K562 (cell line): ENCODE results near the gene ENDOD1. TPM values are rescaled to one million over a fixed set of nuclear protein-coding genes. Genes with fewer than 3 reads are reported as not detected.

Experiments used
- ELF1 ChIP-seq: fragments of 200-800 bp; sonication (Bioruptor generic); IDR thresholded peaks from 2 replicates; pipeline ENCODE4 v1.6.1; 2016; ENCODE audit warnings: missing genetic modification characterization, missing compliant biosample characterization
- ESRRA ChIP-seq: fragments of 450-650 bp; IDR thresholded peaks from 2 replicates; pipeline ENCODE4 v1.6.1; 2014; ENCODE audit warnings: low read depth, mild to moderate bottlenecking, moderate library complexity, borderline replicate concordance
- GABPA ChIP-seq: fragments of 200-800 bp; sonication (Bioruptor generic); conservative IDR thresholded peaks from 2 replicates; pipeline ENCODE4 v1.6.1; 2016; ENCODE audit warnings: low read depth, missing genetic modification characterization, missing compliant biosample characterization
- PHF21A ChIP-seq: fragments of 450-650 bp; IDR thresholded peaks from 2 replicates; pipeline ENCODE4 v1.6.1; 2017; ENCODE audit warnings: low read depth, borderline replicate concordance
- PML ChIP-seq: IDR thresholded peaks from 2 replicates; pipeline ENCODE4 v1.6.1; 2012; ENCODE audit warnings: low read length, inconsistent platforms
- POLR2G ChIP-seq: fragments of 200-400 bp; formaldehyde crosslinking; IDR thresholded peaks from 2 replicates; pipeline ENCODE4 v1.6.1; 2017; ENCODE audit warnings: low read depth, mild to moderate bottlenecking, antibody characterized with exemption, low read length, moderate library complexity
- RBBP5 ChIP-seq: fragments of 200-600 bp; sonication (generic); IDR thresholded peaks from 2 replicates; pipeline ENCODE4 v1.6.1; 2012; ENCODE audit warnings: borderline replicate concordance, mild to moderate bottlenecking, low read length, control low read depth, inconsistent platforms; ENCODE audit not compliant: insufficient read depth, poor library complexity, severe bottlenecking
- RBM25 ChIP-seq: fragments of 200-400 bp; formaldehyde crosslinking; IDR thresholded peaks from 2 replicates; pipeline ENCODE4 v1.6.1; 2018; ENCODE audit warnings: low read length, low read depth, moderate library complexity; ENCODE audit not compliant: severe bottlenecking
- RBM34 ChIP-seq: fragments of 200-400 bp; formaldehyde crosslinking; IDR thresholded peaks from 2 replicates; pipeline ENCODE4 v1.6.1; 2018; ENCODE audit warnings: low read length, borderline replicate concordance; ENCODE audit not compliant: insufficient read depth
- SIX5 ChIP-seq, 2 experiments: IDR thresholded peaks; 2 replicates each; pipeline ENCODE4 v1.6.1; 2011; ENCODE audit warnings: low read length in 2 of 2, borderline replicate concordance in 1 of 2, low read depth in 1 of 2, mild to moderate bottlenecking in 1 of 2, moderate library complexity in 1 of 2; ENCODE audit not compliant: insufficient read depth in 1 of 2
- SREBF1 ChIP-seq: fragments of 150-350 bp; IDR thresholded peaks from 2 replicates; pipeline ENCODE4 v1.6.1; 2014; ENCODE audit warnings: antibody characterized with exemption, low read depth, low read length, borderline replicate concordance
- ZBED1 ChIP-seq: IDR thresholded peaks from 2 replicates; pipeline ENCODE4 v1.6.1; 2014
- ZNF184 ChIP-seq: sonication (generic); formaldehyde crosslinking; IDR thresholded peaks from 2 replicates; pipeline ENCODE4 v1.5.0; 2020; ENCODE audit warnings: missing genetic modification reagents
- polyA plus RNA-seq, 8 experiments: library from polyadenylated mRNA; depleted of rRNA in 4 of 8; stranded (reverse) in 5 of 8; unstranded in 3 of 8; fragments of >200 nt; fragmentation: Nextera tagmentation in 2 of 8; fragmentation: Illumina TruSeq in 1 of 8; extraction: Ambion mirVana in 2 of 8; extraction: Trizol in 1 of 8; gene quantifications; 2 replicates each; pipeline versions ENCODE4 v1.2.1 to v1.2.3, GENCODE V29; 2011 to 2014; ENCODE audit warnings: inconsistent platforms in 1 of 8, missing spikeins in 1 of 8
- total RNA-seq, 7 experiments: library from RNA; depleted of rRNA in 6 of 7; stranded (reverse); fragments of >200 nt in 6 of 7; fragmentation: Illumina TruSeq in 2 of 7; extraction: Trizol in 2 of 7; gene quantifications; 2 replicates each; pipeline versions ENCODE4 v1.2.1 to v1.2.3, GENCODE V29; 2011 to 2021; ENCODE audit warnings: low replicate concordance in 1 of 7
- TF ChIP-seq, protein P1 (sequence below): fragments of 250-450 bp; sonication (Bioruptor Pico); IDR thresholded peaks from 2 replicates; pipeline ENCODE4 v1.8.0; 2022; ENCODE audit warnings: moderate library complexity, mild to moderate bottlenecking, inconsistent platforms
- TF ChIP-seq, protein P2 (sequence below): fragments of 450-650 bp; IDR thresholded peaks from 2 replicates; pipeline ENCODE4 v1.6.1; 2017; ENCODE audit warnings: antibody characterized with exemption, mild to moderate bottlenecking
- TF ChIP-seq, protein P3 (sequence below): fragments of 450-650 bp; formaldehyde crosslinking; IDR thresholded peaks from 2 replicates; pipeline ENCODE4 v1.4.0; 2020; ENCODE audit warnings: mild to moderate bottlenecking, mixed read lengths
- TF ChIP-seq, protein P4 (sequence below): sonication (generic); formaldehyde crosslinking; IDR thresholded peaks from 2 replicates; pipeline ENCODE4 v1.8.1; 2023; ENCODE audit warnings: mild to moderate bottlenecking, missing genetic modification reagents

ENDOD1 gene
- total and polyA plus RNA-seq, 9 of the 15 experiments (the other 6 are each of a cell fraction or from before 2014, with no cell fraction given), result 4.2 to 11.8 (median 9.3) TPM

DNA sequence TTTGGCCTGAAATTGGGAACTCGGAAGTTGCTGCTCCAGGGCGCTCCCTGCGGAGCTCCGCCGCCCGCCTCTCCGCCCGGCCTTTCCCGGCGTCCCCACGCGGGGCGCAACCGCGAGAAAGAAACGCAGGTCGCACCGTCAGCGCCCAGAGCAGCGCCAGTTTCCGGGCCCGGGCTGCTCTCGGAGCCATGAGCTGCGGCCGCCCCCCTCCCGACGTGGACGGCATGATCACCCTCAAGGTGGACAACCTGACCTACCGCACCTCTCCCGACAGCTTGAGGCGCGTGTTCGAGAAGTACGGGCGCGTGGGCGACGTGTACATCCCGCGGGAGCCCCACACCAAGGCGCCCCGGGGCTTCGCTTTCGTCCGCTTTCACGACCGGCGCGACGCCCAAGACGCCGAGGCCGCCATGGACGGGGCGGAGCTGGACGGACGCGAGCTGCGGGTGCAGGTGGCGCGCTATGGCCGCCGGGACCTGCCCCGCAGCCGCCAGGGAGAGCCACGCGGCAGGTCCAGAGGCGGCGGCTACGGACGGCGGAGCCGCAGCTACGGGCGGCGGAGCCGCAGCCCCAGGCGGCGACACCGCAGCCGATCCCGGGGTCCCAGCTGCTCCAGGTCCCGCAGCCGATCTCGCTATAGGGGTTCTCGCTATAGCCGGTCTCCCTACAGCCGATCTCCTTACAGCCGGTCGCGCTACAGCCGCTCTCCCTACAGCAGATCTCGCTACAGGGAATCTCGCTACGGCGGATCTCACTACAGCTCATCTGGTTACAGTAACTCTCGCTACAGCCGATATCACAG lies 22.4 kb upstream of the ENDOD1 start (continued):
- TF ChIP-seq ZNF184 (CRISPR knock-in tag), result no peak
- TF ChIP-seq SIX5 (IDR thresholded peaks at IDR 0.05; ENCODE audit: borderline replicate concordance in 1 of 2, insufficient read depth in 1 of 2, low read depth in 1 of 2, low read length in 2 of 2), result no peak
- peak; percentile 83 for TF ChIP-seq GABPA (tag)
- TF ChIP-seq, protein P1, sequence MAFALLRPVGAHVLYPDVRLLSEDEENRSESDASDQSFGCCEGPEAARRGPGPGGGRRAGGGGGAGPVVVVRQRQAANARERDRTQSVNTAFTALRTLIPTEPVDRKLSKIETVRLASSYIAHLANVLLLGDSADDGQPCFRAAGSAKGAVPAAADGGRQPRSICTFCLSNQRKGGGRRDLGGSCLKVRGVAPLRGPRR, result no peak
- TF ChIP-seq ELF1 (tag), result peak; percentile 49; the same call in 1 of the 2 replicates
- peak; percentile 86 for TF ChIP-seq RBBP5
- no peak for TF ChIP-seq ZBED1
- TF ChIP-seq ESRRA, result peak; percentile 48; the same call in 1 of the 2 replicates
- TF ChIP-seq PML, result peak; percentile 52; the same call in 1 of the 2 replicates
- TF ChIP-seq, protein P2, sequence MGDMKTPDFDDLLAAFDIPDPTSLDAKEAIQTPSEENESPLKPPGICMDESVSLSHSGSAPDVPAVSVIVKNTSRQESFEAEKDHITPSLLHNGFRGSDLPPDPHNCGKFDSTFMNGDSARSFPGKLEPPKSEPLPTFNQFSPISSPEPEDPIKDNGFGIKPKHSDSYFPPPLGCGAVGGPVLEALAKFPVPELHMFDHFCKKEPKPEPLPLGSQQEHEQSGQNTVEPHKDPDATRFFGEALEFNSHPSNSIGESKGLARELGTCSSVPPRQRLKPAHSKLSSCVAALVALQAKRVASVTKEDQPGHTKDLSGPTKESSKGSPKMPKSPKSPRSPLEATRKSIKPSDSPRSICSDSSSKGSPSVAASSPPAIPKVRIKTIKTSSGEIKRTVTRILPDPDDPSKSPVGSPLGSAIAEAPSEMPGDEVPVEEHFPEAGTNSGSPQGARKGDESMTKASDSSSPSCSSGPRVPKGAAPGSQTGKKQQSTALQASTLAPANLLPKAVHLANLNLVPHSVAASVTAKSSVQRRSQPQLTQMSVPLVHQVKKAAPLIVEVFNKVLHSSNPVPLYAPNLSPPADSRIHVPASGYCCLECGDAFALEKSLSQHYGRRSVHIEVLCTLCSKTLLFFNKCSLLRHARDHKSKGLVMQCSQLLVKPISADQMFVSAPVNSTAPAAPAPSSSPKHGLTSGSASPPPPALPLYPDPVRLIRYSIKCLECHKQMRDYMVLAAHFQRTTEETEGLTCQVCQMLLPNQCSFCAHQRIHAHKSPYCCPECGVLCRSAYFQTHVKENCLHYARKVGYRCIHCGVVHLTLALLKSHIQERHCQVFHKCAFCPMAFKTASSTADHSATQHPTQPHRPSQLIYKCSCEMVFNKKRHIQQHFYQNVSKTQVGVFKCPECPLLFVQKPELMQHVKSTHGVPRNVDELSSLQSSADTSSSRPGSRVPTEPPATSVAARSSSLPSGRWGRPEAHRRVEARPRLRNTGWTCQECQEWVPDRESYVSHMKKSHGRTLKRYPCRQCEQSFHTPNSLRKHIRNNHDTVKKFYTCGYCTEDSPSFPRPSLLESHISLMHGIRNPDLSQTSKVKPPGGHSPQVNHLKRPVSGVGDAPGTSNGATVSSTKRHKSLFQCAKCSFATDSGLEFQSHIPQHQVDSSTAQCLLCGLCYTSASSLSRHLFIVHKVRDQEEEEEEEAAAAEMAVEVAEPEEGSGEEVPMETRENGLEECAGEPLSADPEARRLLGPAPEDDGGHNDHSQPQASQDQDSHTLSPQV, result peak; percentile 61; the same call in 1 of the 2 replicates
- TF ChIP-seq RBM25, result peak; percentile 4
- TF ChIP-seq SREBF1, result no peak
- 0 out of 2 replicates have a peak, but pooled peaks have one; percentile 14 for TF ChIP-seq PHF21A
- TF ChIP-seq POLR2G, result peak; percentile 98
- TF ChIP-seq, protein P3, sequence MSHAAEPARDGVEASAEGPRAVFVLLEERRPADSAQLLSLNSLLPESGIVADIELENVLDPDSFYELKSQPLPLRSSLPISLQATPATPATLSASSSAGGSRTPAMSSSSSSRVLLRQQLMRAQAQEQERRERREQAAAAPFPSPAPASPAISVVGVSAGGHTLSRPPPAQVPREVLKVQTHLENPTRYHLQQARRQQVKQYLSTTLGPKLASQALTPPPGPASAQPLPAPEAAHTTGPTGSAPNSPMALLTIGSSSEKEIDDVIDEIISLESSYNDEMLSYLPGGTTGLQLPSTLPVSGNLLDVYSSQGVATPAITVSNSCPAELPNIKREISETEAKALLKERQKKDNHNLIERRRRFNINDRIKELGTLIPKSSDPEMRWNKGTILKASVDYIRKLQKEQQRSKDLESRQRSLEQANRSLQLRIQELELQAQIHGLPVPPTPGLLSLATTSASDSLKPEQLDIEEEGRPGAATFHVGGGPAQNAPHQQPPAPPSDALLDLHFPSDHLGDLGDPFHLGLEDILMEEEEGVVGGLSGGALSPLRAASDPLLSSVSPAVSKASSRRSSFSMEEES (CRISPR knock-in tag), result no peak
- TF ChIP-seq, protein P4, sequence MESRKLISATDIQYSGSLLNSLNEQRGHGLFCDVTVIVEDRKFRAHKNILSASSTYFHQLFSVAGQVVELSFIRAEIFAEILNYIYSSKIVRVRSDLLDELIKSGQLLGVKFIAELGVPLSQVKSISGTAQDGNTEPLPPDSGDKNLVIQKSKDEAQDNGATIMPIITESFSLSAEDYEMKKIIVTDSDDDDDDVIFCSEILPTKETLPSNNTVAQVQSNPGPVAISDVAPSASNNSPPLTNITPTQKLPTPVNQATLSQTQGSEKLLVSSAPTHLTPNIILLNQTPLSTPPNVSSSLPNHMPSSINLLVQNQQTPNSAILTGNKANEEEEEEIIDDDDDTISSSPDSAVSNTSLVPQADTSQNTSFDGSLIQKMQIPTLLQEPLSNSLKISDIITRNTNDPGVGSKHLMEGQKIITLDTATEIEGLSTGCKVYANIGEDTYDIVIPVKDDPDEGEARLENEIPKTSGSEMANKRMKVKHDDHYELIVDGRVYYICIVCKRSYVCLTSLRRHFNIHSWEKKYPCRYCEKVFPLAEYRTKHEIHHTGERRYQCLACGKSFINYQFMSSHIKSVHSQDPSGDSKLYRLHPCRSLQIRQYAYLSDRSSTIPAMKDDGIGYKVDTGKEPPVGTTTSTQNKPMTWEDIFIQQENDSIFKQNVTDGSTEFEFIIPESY (CRISPR knock-in tag), result peak; percentile 61
- TF ChIP-seq RBM34, result peak; percentile 67; the same call in 1 of the 2 replicates
